DOHH2 (cell line): ENCODE results near the gene DDX54.

Source experiments
- H3F3A ChIP-seq: fragments of 200-600 bp; sonication (generic), shearing (Covaris generic); 2 replicates; pipeline ENCODE4 v1.6.0; 2016; ENCODE audit warnings: antibody characterized with exemption, mild to moderate bottlenecking; ENCODE audit not compliant: control insufficient read depth, insufficient read depth
- H3K27ac ChIP-seq: fragments of 200-600 bp; sonication (generic); 2 replicates; pipeline ENCODE4 v1.5.1; 2014; ENCODE audit warnings: low read depth, mild to moderate bottlenecking, low read length, moderate library complexity
- H3K27me3 ChIP-seq: fragments of 200-600 bp; sonication (generic); 2 replicates; pipeline ENCODE4 v1.6.1; 2014; ENCODE audit warnings: mild to moderate bottlenecking, low read length, mixed read lengths; ENCODE audit not compliant: control insufficient read depth
- H3K36me3 ChIP-seq: fragments of 200-600 bp; sonication (generic); 2 replicates; pipeline ENCODE4 v1.6.1; 2014; ENCODE audit warnings: mild to moderate bottlenecking, low read length, moderate library complexity, mixed read lengths; ENCODE audit not compliant: control insufficient read depth
- H3K4me1 ChIP-seq: fragments of 200-600 bp; sonication (generic); 2 replicates; pipeline ENCODE4 v1.6.1; 2014; ENCODE audit warnings: mild to moderate bottlenecking, low read length, mixed read lengths; ENCODE audit not compliant: control insufficient read depth
- H3K4me2 ChIP-seq: fragments of 200-600 bp; sonication (generic); 2 replicates; pipeline ENCODE4 v1.6.0; 2014; ENCODE audit warnings: mild to moderate bottlenecking, low read length, moderate library complexity
- H3K4me3 ChIP-seq: fragments of 200-600 bp; sonication (generic); 2 replicates; pipeline ENCODE4 v1.5.1; 2014; ENCODE audit warnings: mild to moderate bottlenecking, low read length, mixed read lengths
- H3K79me2 ChIP-seq: fragments of 200-600 bp; sonication (generic); 2 replicates; pipeline ENCODE4 v1.6.1; 2014; ENCODE audit warnings: mild to moderate bottlenecking, low read length, mixed read lengths; ENCODE audit not compliant: control insufficient read depth
- H3K9me2 ChIP-seq: fragments of 200-600 bp; sonication (generic); replicated peaks from 2 replicates; pipeline ENCODE4 v1.6.1; 2014; ENCODE audit warnings: mild to moderate bottlenecking, low read length, mixed read lengths; ENCODE audit not compliant: control insufficient read depth
- H3K9me3 ChIP-seq: fragments of 200-600 bp; sonication (generic); 2 replicates; pipeline ENCODE4 v1.6.1; 2014; ENCODE audit warnings: antibody characterized with exemption, low read length, mixed read lengths; ENCODE audit not compliant: control insufficient read depth, insufficient read depth
- H4K20me1 ChIP-seq: fragments of 200-600 bp; sonication (generic); 2 replicates; pipeline ENCODE4 v1.6.0; 2014; ENCODE audit warnings: low read depth, mild to moderate bottlenecking, antibody characterized with exemption, low read length, moderate library complexity; ENCODE audit not compliant: control insufficient read depth, insufficient read depth
- EZH2phosphoT487 ChIP-seq: fragments of 200-600 bp; sonication (generic); IDR thresholded peaks from 2 replicates; pipeline ENCODE4 v1.6.1; 2017; ENCODE audit warnings: borderline replicate concordance, mild to moderate bottlenecking, antibody characterized with exemption, low read length, moderate library complexity, mixed read lengths
- TF ChIP-seq, protein P1 (sequence below): fragments of 200-600 bp; sonication (generic); IDR thresholded peaks from one replicate; pipeline ENCODE4 v1.5.1; 2014; ENCODE audit warnings: antibody characterized with exemption, mild to moderate bottlenecking, low read depth, low read length; ENCODE audit not compliant: poor library complexity, severe bottlenecking

The DDX54 gene

DNA sequence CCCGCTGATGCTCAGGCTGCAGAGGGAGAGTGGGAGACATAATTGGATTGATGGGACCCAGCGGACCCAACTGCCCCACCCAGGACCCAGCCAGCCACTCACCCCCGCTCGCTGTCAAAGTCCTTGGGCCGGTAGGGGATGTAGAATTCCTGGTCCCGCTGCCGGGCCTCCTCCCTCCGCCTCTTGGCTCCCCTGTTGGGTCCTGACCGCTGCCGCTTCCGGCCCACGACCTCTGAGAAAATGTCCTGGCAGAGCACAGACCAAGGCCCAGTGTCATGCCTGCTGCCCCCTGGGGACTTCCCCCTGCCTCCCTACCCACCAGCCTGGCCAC is 22.3 kb downstream of the DDX54 start:
- Histone ChIP-seq H3K4me1 (peaks cover 29% of the 10 kb centered on the region), H3K9me2 (no peaks in the 10 kb centered on the region), H3K27ac (no peak overlapping the region), H4K20me1 (peaks cover 9% of the 10 kb centered on the region), H3K27me3 (no peaks in the 10 kb centered on the region), H3F3A (peaks cover 6% of the 10 kb centered on the region), H3K4me3 (no peak overlapping the region), H3K79me2 (peaks cover 8% of the 10 kb centered on the region), H3K9me3 (no peaks in the 10 kb centered on the region), H3K36me3 (peaks cover 87% of the 10 kb centered on the region), H3K4me2 (no peak overlapping the region)
- TF ChIP-seq, protein P1, sequence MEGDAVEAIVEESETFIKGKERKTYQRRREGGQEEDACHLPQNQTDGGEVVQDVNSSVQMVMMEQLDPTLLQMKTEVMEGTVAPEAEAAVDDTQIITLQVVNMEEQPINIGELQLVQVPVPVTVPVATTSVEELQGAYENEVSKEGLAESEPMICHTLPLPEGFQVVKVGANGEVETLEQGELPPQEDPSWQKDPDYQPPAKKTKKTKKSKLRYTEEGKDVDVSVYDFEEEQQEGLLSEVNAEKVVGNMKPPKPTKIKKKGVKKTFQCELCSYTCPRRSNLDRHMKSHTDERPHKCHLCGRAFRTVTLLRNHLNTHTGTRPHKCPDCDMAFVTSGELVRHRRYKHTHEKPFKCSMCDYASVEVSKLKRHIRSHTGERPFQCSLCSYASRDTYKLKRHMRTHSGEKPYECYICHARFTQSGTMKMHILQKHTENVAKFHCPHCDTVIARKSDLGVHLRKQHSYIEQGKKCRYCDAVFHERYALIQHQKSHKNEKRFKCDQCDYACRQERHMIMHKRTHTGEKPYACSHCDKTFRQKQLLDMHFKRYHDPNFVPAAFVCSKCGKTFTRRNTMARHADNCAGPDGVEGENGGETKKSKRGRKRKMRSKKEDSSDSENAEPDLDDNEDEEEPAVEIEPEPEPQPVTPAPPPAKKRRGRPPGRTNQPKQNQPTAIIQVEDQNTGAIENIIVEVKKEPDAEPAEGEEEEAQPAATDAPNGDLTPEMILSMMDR: no peak
- TF ChIP-seq EZH2phosphoT487: no peak

DNA sequence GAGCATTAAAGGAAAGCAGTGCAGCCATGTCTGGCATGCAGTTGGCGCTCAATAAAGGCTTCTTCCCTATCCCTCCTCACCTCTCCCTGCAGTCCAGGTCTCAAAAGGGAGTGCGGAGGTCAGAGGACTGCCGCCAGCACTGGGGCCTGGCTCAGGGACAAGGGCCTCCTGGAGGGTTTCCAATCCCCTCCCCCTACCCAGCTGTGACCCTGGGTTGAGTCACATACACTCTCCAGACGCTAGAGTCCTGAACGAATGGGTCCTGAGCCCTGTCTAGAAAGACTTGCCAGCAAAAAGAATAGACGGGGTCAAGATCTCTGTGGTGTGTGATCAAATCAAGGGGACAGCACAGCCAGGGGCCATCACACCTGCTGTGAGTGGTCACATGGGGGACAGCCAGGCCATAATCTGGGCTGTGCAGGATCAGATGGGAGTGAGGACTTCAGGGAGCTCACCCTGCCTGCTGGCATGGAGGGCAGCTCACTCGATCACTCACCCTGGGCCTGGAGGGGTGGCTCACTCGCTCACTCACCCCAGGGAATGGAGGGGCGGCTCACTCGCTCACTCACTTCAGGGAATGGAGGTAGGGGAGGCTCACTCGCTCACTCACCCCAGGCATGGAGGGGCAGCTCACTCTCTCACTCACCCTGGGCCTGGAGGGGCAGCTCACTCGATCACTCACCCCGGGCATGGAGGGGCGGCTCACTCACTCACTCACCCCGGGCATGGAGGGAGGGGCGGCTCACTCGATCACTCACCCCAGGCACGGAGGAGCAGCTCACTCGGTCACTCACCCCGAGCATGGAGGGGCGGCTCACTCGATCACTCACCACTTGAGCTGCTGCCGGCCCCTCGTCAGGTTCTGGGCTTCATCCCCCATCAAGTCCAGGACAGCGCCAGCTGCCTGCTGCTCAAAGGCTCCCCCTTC is 22.9 kb downstream of the DDX54 start:
- Histone ChIP-seq H3K27me3 (no peaks in the 10 kb centered on the region), H3K4me3 (peak overlapping the region; percentile 48), H3K4me1 (peaks cover 29% of the 10 kb centered on the region), H3K79me2 (peaks cover 8% of the 10 kb centered on the region), H3K4me2 (peak overlapping the region; percentile 78), H3K27ac (peak overlapping the region; percentile 62), H3K9me2 (no peaks in the 10 kb centered on the region), H3K9me3 (no peaks in the 10 kb centered on the region), H4K20me1 (peaks cover 9% of the 10 kb centered on the region), H3F3A (peaks cover 6% of the 10 kb centered on the region), H3K36me3 (peaks cover 87% of the 10 kb centered on the region)
- TF ChIP-seq, protein P1: no peak
- TF ChIP-seq EZH2phosphoT487: no peak

DNA sequence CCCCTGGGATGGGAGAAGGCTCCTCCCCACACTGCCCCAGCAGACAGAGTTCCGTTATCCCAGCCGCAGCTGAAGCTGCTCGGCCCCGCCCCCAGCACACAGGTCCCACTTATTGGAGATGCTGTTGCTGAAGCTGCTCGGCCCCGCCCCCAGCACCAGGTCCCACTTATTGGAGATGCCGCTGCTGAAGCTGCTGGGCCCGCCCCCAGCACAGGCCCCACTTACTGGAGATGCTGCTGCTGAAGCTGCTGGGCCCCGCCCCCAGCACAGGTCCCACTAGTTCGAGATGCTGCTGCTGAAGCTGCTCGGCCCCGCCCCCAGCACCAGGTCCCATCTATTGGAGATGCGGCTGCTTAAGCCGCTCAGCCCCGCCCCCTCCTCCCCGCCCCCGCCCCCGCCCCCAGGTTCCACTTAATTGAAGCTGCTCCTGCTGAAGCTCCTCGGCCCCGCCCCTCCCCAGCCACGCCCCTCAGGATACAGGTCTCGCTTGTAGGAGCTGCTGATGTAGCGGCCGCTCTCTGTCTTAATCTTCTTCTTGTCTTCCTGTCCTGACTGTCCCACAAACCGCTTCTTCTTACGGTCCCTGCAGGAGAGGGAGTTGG is 23.8 kb downstream of the DDX54 start:
- H3K9me3 ChIP-seq: no peaks in the 10 kb centered on the region
- peaks cover 88% of the 10 kb centered on the region for H3K36me3 ChIP-seq
- peaks cover 14% of the 10 kb centered on the region for H3F3A ChIP-seq
- peak overlapping the region; percentile 62 for H3K27ac ChIP-seq
- peaks cover 29% of the 10 kb centered on the region for H3K4me1 ChIP-seq
- H3K9me2 ChIP-seq: no peaks in the 10 kb centered on the region
- no peaks in the 10 kb centered on the region for H3K27me3 ChIP-seq
- H3K4me2 ChIP-seq: peak overlapping the region; percentile 78
- peak overlapping the region; percentile 48 for H3K4me3 ChIP-seq
- H3K79me2 ChIP-seq: peaks cover 8% of the 10 kb centered on the region
- TF ChIP-seq, protein P1: no peak
- TF ChIP-seq EZH2phosphoT487: no peak
- H4K20me1 ChIP-seq: peaks cover 9% of the 10 kb centered on the region
